Activated B cell treated with CpG ODN at 0.5 μM for 24 hours (primary cell): ENCODE results near the gene PALD1. TPM values are rescaled to one million over a fixed set of nuclear protein-coding genes. Genes with fewer than 3 reads are reported as not detected.

Experiments used
- ATAC-seq: fragments of 200-7000 bp; cut with Tn5 transposase; one replicate; pipeline ENCODE4 v1.10.0; 2021; ENCODE audit warnings: low read depth, mild to moderate bottlenecking, moderate library complexity
- CTCF ChIA-PET: fragments of 350-600 bp; sonication (Branson Sonifier 250); formaldehyde crosslinking; loops from one replicate; lab custom pipeline; 2021; ENCODE audit warnings: antibody characterized with exemption; lab: Charles Lee
- POLR2A ChIA-PET: fragments of 350-600 bp; sonication (Branson Sonifier 250); formaldehyde crosslinking; loops from one replicate; lab custom pipeline; 2021; ENCODE audit warnings: antibody characterized with exemption; lab: Charles Lee
- DNase-seq: peaks from one replicate; pipeline ENCODE4 v3.0.0; 2022
- H3K27ac Mint-ChIP-seq: one replicate; pipeline ENCODE4 v1.8.0; 2020; ENCODE audit warnings: mixed read lengths
- H3K27me3 Mint-ChIP-seq: one replicate; pipeline ENCODE4 v1.8.0; 2021; ENCODE audit warnings: mixed read lengths
- H3K36me3 Mint-ChIP-seq: one replicate; pipeline ENCODE4 v1.8.0; 2021; ENCODE audit warnings: low read depth, mixed read lengths
- H3K4me1 Mint-ChIP-seq: one replicate; pipeline ENCODE4 v1.8.0; 2021; ENCODE audit warnings: mixed read lengths
- H3K4me3 Mint-ChIP-seq: one replicate; pipeline ENCODE4 v1.8.0; 2020; ENCODE audit warnings: mild to moderate bottlenecking, mixed read lengths
- H3K9me3 Mint-ChIP-seq: one replicate; pipeline ENCODE4 v1.8.0; 2020; ENCODE audit warnings: mixed read lengths
- CTCF ChIP-seq: fragments of 200-600 bp; IDR thresholded peaks from one replicate; pipeline ENCODE4 v1.8.0; 2022; ENCODE audit warnings: antibody characterized with exemption, mild to moderate bottlenecking
- intact Hi-C: fragments of 100-400 bp; cut with micrococcal nuclease; formaldehyde crosslinking; loops from one replicate; pipeline ENCODE4 v1.15.1; 2024
- total RNA-seq: library from RNA; stranded (reverse); gene quantifications from 2 replicates; pipeline ENCODE4 v1.2.3, GENCODE V29; 2022

Gene PALD1
- total RNA-seq, 1 donor from 2014 or later, result 3.3 TPM

GRCh38 chr10:70512149-70512639 lies 33.6 kb downstream of the PALD1 start:
- Mint-ChIP-seq H3K4me1 (peaks cover 44% of the 10 kb centered on the region), H3K27ac (no peak overlapping the region), H3K4me3 (no peak overlapping the region), H3K27me3 (no peaks in the 10 kb centered on the region), H3K9me3 (no peaks in the 10 kb centered on the region), H3K36me3 (no peaks in the 10 kb centered on the region)
- no peak for DNase-seq
- TF ChIP-seq CTCF, result no peak
- intact Hi-C loops, result loop anchor here (2.0 kb wide), 1 partner anchor 35 kb away; no protein-coding TSS in a partner anchor
- CTCF ChIA-PET, result no interaction called here
- POLR2A ChIA-PET, result no interaction called here
- ATAC-seq, result no peak

- no peaks in the 10 kb centered on the region for H3K27me3 Mint-ChIP-seq
These were observed 35.3 kb downstream of the PALD1 start for GRCh38 chr10:70513848-70514309.

GRCh38 chr10:70514591-70514990 lies 36.0 kb downstream of the PALD1 start:
- no peaks in the 10 kb centered on the region for H3K36me3 Mint-ChIP-seq
- ChIA-PET POLR2A (no interaction called here), CTCF (interaction anchor here (1.1 kb wide), 1 partner anchor 27 kb away, joined by 3 read pairs; no protein-coding TSS in a partner anchor)
- intact Hi-C loops, result loop anchor here (1.0 kb wide), 2 partner anchors 20 to 34 kb away; no protein-coding TSS in a partner anchor
- no peak for TF ChIP-seq CTCF
- H3K4me3 Mint-ChIP-seq, result no peak overlapping the region
- H3K9me3 Mint-ChIP-seq, result no peaks in the 10 kb centered on the region
- no peak for ATAC-seq
- peaks cover 25% of the 10 kb centered on the region for H3K4me1 Mint-ChIP-seq
- H3K27me3 Mint-ChIP-seq, result no peaks in the 10 kb centered on the region
- no peak for DNase-seq
- no peak overlapping the region for H3K27ac Mint-ChIP-seq

More at GRCh38 chr10:70513848-70514309, 35.3 kb downstream of the PALD1 start:
- intact Hi-C loops, result loop anchor here (1.0 to 2.0 kb wide), 3 partner anchors 20 to 37 kb away; no protein-coding TSS in a partner anchor
- Mint-ChIP-seq H3K27ac (no peak overlapping the region), H3K4me1 (peaks cover 32% of the 10 kb centered on the region), H3K36me3 (no peaks in the 10 kb centered on the region), H3K4me3 (peak overlapping the region; percentile 15), H3K9me3 (no peaks in the 10 kb centered on the region)
- DNase-seq, result peak; percentile 54
- peak; percentile 99 for ATAC-seq
- CTCF ChIA-PET, result interaction anchor here (0.9 to 1.1 kb wide), 2 partner anchors 14 to 53 kb away, joined by 3 to 5 read pairs; no protein-coding TSS in a partner anchor
- POLR2A ChIA-PET, result interaction anchor here (0.6 to 1.5 kb wide), 6 partner anchors 10 to 109 kb away, joined by 3 to 6 read pairs (median 4); no protein-coding TSS in a partner anchor
- TF ChIP-seq CTCF, result no peak

- ChIA-PET POLR2A (interaction anchor here (1.4 kb wide), 1 partner anchor 23 kb away, joined by 4 read pairs; no protein-coding TSS in a partner anchor), CTCF (interaction anchor here (1.1 kb wide), 1 partner anchor 26 kb away, joined by 3 read pairs; no protein-coding TSS in a partner anchor)
- Mint-ChIP-seq H3K9me3 (no peaks in the 10 kb centered on the region), H3K36me3 (no peaks in the 10 kb centered on the region), H3K27ac (no peak overlapping the region), H3K4me3 (no peak overlapping the region), H3K4me1 (peaks cover 20% of the 10 kb centered on the region), H3K27me3 (no peaks in the 10 kb centered on the region)
- TF ChIP-seq CTCF, result no peak
- ATAC-seq (no peak), DNase-seq (no peak)
- intact Hi-C loops, result no loop called here
These were observed 36.6 kb downstream of the PALD1 start for GRCh38 chr10:70515035-70515667.

- TF ChIP-seq CTCF, result no peak
- ATAC-seq (no peak), DNase-seq (no peak)
- H3K4me1 Mint-ChIP-seq, result peaks cover 13% of the 10 kb centered on the region
- no peak overlapping the region for H3K27ac Mint-ChIP-seq
- no peak overlapping the region for H3K4me3 Mint-ChIP-seq
- ChIA-PET CTCF (no interaction called here), POLR2A (no interaction called here)
- no peaks in the 10 kb centered on the region for H3K27me3 Mint-ChIP-seq
- H3K9me3 Mint-ChIP-seq, result no peaks in the 10 kb centered on the region
- intact Hi-C loops, result no loop called here
- no peaks in the 10 kb centered on the region for H3K36me3 Mint-ChIP-seq
These were observed 40.1 kb downstream of the PALD1 start for GRCh38 chr10:70518695-70519094.
